GM19397 (cell line): ENCODE results near the gene TRIM52.
"Not testable (repeated sequence)": the region's sequence is repeated elsewhere in the genome, so short reads cannot be mapped to it uniquely, and the experiment has no call there.

ENCODE experiments used
- ATAC-seq: cut with Tn5 transposase; IDR thresholded peaks from one replicate; pipeline ENCODE4 v1.9.1; 2021; ENCODE audit warnings: mild to moderate bottlenecking, moderate library complexity; ENCODE audit not compliant: unreplicated experiment

Gene TRIM52

DNA sequence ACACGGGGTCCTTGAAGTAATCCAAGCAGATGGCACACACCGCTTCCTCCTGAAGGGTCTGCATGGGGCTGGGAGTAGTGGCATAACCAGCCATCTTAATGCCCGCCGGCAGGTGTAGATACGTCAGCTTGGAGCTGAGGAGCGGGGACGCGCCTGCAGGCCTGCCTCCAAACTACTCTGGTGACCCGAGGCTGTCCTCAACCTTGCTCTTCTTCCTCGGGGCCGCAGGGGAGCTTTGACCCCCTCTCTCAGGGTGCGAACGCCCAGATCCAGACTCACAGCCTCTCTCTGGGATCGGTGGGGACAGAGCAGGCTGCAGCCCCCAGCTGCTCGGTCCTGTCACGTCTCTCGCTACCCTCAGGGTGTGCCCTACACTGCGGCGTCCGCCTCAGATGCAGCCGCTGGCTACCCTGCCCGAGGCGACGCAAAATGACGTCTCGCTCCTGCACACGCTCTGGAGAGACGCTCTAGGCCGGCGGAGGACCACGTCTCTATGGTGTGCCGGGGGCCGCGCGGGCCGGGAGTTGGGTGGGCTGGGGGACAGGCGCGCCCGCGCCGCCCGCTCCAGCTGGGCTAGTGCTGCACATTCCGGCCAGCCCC lies at the start of gene TRIM52:
TRIM52 (minus strand) TSS at position 424 of the 600 bp plus-strand sequence; CDS start at position 94, 330 bp downstream.
- peak; percentile 82 for ATAC-seq

DNA sequence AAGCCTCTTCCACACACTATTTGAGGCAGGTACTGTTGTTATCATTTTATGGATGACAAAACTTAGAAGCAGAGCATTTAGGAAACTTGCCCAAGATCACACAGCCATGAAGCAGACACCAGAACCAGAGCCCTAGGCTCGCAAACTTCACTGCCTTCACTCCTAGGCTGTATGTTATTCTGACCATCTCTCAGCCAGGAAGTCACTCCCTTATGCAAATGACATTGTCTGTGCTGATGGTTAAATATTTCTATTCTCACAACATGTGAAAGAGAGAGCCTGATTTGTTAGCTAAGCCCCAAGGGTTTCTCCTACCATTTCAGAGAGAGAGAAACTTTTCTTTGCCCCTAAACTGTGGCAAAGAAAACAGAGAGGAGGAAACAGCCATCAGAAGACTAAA lies 26.4 kb upstream of the TRIM52 start:
- ATAC-seq, result peak; percentile 55

DNA sequence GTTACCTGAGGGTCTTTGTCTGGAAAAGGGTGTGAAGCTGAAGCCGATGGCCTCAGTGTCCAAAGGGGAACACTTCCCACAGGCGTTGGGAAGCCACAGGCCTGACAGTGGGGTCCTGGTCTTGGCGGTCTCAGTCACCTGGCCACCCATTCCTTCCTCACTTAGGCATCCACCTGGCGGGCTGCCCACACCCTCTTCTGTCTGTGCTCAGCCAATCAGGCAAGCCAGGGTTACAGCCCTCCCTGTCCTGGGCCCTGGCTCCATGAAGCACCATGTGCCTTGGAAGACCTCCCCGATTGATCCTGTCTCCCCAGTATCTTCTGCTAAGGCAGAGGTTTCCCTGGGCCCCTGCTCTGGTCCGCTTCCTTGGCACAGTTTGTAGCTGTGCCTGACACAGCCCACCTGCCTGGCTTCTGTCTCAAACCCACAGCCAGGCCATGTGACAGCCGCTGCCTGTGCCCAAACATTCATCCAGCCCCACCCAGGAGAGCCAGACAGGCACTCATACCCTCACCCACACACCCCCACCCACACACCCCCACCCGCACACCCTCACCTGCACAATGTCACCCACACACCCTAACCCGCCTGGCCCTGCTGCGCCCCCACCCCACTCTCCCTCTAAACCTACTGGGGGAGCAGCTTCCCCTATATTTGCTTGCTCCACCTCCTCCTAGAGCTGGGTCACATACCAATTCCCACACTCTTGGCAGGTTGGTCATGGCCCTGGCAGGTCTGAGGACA lies 25.2 kb upstream of the TRIM52 start:
- ATAC-seq, result not testable (repeated sequence)

GRCh38 chr5:181283841-181284755 lies 23.2 kb upstream of the TRIM52 start:
- not testable (repeated sequence) for ATAC-seq

- ATAC-seq, result no peak
Measured at GRCh38 chr5:181283347-181283746, 22.4 kb upstream of the TRIM52 start.

- ATAC-seq, result no peak
Measured at GRCh38 chr5:181282874-181283273, 21.9 kb upstream of the TRIM52 start.

GRCh38 chr5:181282415-181282814 lies 21.5 kb upstream of the TRIM52 start:
- not testable (repeated sequence) for ATAC-seq

GRCh38 chr5:181281984-181282316 lies 21.0 kb upstream of the TRIM52 start:
- ATAC-seq, result no peak

DNA sequence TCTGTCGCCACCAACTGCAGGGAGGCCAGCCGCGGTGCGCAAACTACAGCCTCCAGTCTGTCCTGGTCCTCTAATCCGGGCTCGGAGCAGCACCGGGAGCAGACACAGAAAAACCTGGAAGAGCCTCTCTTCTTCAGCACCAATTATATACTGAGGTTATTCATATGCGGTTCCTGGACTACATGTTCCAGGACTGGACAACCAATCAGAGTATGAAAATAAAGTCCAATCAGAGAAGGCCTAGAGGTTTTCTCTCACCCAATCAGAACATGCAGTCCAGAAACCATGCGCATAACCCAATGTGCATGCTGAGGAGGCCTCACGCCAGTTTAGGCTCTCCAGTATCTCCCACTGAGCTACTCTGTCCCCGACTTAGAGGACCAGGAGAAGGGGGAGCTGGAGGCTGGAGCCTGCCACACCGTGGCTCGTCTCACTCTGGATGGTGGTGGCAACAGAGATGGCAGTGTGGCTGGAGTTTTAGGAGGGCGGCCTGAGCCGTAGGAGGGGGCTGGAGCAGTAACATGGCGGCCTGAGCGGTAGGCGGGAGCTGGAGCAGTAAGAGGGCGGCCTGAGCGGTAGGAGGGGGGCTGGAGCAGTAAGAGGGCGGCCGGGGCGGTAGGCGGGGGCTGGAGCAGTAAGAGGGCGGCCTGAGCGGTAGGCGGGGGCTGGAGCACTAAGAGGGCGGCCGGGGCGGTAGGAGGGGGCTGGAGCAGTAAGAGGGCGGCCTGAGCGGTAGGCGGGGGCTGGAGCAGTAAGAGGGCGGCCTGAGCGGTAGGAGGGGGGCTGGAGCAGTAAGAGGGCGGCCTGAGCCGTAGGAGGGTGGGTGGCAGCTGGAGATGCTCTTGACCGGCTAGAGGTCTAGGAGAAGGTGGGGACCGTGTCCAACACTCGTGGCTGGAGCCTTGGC lies 20.4 kb upstream of the TRIM52 start:
- no peak for ATAC-seq

DNA sequence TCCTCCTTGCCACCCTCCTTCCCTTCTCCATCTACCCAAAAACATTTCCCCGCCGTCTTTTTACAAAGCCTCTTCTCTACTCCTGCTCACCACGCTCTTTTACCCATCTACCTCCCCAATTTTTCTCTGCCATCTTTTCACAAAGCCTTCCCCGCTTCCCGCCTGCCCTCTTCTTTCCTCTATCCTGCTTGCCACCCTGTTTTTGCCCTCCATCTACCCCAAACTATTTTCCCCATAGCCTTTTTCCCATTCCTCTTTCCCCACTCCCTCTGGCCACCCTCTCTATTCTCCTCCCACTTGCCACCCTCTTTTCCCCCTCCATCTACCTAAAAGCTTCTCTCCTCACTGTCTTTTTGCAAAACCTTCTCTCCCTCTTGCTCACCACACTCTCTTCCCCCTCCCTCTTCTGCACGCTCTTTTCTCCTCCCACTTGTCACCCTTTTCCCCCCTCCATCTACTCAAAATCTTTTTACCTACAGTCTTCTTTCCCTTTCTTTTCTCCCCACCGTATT lies 19.4 kb upstream of the TRIM52 start:
- no peak for ATAC-seq

DNA sequence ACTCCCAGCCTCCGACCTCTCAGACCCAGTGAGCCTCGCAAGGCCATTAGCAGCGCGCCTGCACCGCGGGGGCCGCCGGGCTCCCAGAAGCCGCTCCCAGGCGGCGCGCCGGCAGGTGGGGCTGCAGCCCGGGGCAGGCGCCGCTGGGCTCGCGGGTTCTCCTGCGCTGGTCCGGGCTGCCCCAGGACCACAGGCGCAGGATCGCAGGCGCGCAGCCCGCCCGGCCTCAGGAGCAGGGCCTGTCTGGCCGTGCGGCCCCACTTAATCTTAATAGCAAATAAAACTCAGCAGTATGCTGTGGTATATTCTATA lies 12.4 kb upstream of the TRIM52 start:
- ATAC-seq, result not testable (repeated sequence)

DNA sequence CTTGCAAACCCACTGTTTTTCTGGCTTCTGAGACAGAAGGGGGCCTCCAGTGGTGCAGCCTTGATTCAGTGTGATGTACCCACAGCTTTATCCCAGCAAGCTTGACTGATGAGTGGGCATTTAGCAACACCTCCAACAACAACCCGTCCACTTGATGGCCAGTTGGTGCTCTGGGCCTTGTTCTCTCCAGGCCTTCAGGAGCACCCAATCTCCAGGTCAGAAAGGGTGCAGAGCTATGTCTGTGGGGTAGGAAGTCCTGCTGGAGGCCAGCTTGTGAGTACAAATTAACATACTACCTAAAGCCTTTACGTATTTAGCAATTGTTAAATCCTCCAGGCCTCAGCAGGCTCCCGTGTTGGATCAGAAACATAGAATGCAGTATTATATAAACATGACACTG lies 10.1 kb upstream of the TRIM52 start:
- no peak for ATAC-seq

DNA sequence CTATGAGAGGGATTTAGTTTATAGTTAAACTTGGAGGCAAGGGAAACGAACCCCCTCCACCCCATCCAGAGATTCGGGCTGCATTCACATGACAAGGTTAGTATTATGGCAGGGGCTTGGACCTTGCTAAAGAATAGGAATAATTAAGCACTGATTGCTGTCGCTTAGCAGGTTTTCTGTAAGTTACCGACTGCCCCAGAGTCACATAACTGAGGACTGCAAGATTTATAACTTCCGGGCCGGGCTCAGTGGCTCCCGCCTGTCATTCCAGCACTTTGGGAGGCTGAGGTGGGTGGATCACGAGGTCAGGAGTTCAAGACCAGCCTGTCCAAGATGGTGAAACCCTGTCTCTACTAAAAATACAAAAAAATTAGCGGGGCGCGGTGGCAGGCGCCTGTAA lies 7.0 kb upstream of the TRIM52 start:
- not testable (repeated sequence) for ATAC-seq

- not testable (repeated sequence) for ATAC-seq
Measured at GRCh38 chr5:181267291-181267904, 6.5 kb upstream of the TRIM52 start.

DNA sequence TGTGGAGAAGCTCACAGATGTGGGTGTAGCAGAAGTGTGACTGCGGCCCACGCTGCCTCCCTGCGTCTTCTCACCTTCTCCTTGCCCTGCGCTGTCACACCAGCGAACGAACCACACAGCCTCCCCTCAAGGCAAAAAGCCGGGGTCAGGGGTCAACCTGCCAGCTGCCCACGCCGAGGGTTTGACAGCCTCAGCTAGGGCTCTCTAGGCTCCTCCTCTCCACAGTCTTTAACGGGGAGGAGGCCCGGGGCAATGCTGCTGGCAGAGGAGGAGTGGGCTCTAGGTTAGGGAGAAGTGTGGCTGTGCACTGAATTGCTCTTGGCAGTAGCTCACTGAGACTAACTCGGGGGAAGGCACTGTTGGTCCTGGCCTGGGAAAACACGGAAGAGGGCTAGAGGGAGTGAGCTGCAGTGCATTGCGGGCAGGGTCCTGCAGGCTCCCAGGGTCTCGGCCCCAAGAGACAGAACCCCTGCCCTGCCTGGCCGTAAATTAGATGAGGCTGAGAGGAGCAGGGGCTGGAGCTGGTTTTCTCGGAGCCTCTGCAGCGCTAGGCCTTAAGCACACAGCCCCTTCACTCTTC lies 4.2 kb upstream of the TRIM52 start:
- ATAC-seq, result no peak

GRCh38 chr5:181263633-181264032 lies 2.7 kb upstream of the TRIM52 start:
- no peak for ATAC-seq

- peak; percentile 57 for ATAC-seq
Measured at GRCh38 chr5:181261320-181262049, 542 bp upstream of the TRIM52 start.

- no peak for ATAC-seq
Measured at GRCh38 chr5:181259974-181260719, 796 bp downstream of the TRIM52 start.
